Mucosa of descending colon (tissue), 3 donors: ENCODE results near the gene DLEC1. TPM values are rescaled to one million over a fixed set of nuclear protein-coding genes. Genes with fewer than 3 reads are reported as not detected.
"Not testable (repeated sequence)": the region's sequence is repeated elsewhere in the genome, so short reads cannot be mapped to it uniquely, and the experiment has no call there.

ENCODE experiments used
- ATAC-seq: fragments of 200-7000 bp; cut with Tn5 transposase; one replicate; pipeline ENCODE4 v1.9.1; 2020; ENCODE audit warnings: mild to moderate bottlenecking, moderate library complexity
- DNase-seq, 3 donors: peaks; one replicate each; pipeline ENCODE4 v3.0.0-alpha.2; 2020
- H3K36me3 ChIP-seq: fragments of 200-600 bp; one replicate; pipeline ENCODE4 v1.8.0; 2021; ENCODE audit warnings: low read depth, mild to moderate bottlenecking
- H3K4me1 ChIP-seq: fragments of 200-600 bp; one replicate; pipeline ENCODE4 v1.8.0; 2021; ENCODE audit warnings: low read depth, mild to moderate bottlenecking
- H3K4me3 ChIP-seq: fragments of 200-600 bp; one replicate; pipeline ENCODE4 v1.8.0; 2021; ENCODE audit warnings: mild to moderate bottlenecking
- H3K9me3 ChIP-seq: fragments of 200-600 bp; one replicate; pipeline ENCODE4 v1.8.0; 2021; ENCODE audit warnings: mild to moderate bottlenecking
- intact Hi-C, 2 donors: fragments of 100-400 bp; cut with DNase I in 1 of 2; cut with micrococcal nuclease in 1 of 2; formaldehyde crosslinking; loops; one replicate each; pipeline versions ENCODE4 v1.11.0 to v1.11.1; 2022; cut with DNase I, micrococcal nuclease
- total RNA-seq, 3 donors: library from RNA; stranded (reverse); fragmentation: NEBNext Ultra II Directional in 2 of 3; extraction: Animal tissue kit (Norgen Biotek cat#: 25700) in 2 of 3; gene quantifications; one replicate each; pipeline versions ENCODE4 v1.2.1 to v1.2.4, GENCODE V29; 2021 to 2023
- TF ChIP-seq, protein P1 (sequence below): fragments of 200-600 bp; IDR thresholded peaks from one replicate; pipeline ENCODE4 v1.8.0; 2022; ENCODE audit warnings: antibody characterized with exemption, mild to moderate bottlenecking
- donor health status: DM: no; HTN: no; CAD: no; lungs with moderate emphysema.
- donor health status: DM: no; HTN: no; CAD: no.
- donor health status: DM: no; HTN: yes; CAD: no.

DLEC1 gene
- total RNA-seq, 3 donors from 2014 or later: 0.73 to 1.7 (median 1.5) TPM

DNA sequence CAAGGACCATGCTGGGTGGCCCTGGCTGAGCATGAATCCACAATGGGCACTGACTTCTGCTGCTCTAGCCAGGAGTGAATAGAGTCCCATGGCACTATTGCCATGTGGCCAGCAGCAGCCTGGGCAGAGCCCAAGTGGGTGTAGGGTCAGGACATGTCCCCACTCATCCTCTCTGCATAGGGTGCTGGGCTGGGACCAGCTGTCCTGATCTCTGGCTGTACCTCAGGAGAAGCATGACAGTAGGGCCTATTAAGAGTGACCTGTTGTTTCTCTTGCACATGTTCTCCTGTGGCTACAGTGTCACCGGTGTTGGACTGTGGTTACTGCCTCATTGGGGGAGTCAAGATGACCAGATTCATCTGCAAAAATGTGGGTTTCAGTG, 46.9 kb downstream of the DLEC1 start:
- DNase-seq (no peak), ATAC-seq (peak; percentile 17)
- Histone ChIP-seq H3K4me3 (no peak overlapping the region), H3K4me1 (no peaks in the 10 kb centered on the region), H3K9me3 (peaks cover 2% of the 10 kb centered on the region), H3K36me3 (no peaks in the 10 kb centered on the region)
- intact Hi-C loops: no loop called here
- TF ChIP-seq, protein P1, sequence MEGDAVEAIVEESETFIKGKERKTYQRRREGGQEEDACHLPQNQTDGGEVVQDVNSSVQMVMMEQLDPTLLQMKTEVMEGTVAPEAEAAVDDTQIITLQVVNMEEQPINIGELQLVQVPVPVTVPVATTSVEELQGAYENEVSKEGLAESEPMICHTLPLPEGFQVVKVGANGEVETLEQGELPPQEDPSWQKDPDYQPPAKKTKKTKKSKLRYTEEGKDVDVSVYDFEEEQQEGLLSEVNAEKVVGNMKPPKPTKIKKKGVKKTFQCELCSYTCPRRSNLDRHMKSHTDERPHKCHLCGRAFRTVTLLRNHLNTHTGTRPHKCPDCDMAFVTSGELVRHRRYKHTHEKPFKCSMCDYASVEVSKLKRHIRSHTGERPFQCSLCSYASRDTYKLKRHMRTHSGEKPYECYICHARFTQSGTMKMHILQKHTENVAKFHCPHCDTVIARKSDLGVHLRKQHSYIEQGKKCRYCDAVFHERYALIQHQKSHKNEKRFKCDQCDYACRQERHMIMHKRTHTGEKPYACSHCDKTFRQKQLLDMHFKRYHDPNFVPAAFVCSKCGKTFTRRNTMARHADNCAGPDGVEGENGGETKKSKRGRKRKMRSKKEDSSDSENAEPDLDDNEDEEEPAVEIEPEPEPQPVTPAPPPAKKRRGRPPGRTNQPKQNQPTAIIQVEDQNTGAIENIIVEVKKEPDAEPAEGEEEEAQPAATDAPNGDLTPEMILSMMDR: no peak

DNA sequence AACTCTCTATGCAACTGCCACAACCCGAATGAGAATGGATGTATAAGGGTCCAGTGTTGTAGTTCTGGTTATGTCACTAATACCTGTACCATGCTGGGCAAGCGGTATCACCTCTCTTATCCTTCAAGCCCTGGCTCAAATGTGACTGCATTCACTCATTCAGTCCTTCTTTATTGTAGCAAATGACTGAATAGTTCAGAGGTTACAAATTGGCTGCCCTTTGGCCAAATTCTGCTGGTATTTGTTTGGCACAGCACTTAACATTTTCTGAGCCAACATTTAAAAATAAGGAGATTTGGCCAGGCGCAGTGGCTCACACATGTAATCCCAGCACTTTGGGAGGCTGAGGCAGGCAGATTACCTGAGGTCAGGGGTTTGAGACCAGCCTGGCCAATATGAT, 47.5 kb downstream of the DLEC1 start:
- ATAC-seq (no peak), DNase-seq (no peak)
- Histone ChIP-seq H3K4me3 (no peak overlapping the region), H3K36me3 (no peaks in the 10 kb centered on the region), H3K9me3 (peaks cover 2% of the 10 kb centered on the region), H3K4me1 (no peaks in the 10 kb centered on the region)
- TF ChIP-seq, protein P1: no peak
- intact Hi-C loops: no loop called here

DNA sequence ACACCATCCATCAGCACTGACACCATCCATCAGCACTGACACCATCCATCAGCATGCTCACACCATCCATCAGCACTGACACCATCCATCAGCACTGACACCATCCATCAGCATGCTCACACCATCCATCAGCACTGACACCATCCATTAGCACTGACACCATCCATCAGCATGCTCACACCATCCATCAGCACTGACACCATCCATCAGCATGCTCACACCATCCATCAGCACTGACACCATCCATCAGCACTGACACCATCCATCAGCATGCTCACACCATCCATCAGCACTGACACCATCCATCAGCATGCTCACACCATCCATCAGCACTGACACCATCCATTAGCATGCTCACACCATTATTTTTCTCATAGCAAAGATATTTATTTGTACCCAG, 48.3 kb downstream of the DLEC1 start:
- H3K9me3 ChIP-seq, H3K36me3 ChIP-seq, H3K4me3 ChIP-seq, H3K4me1 ChIP-seq, DNase-seq, intact Hi-C loops, ATAC-seq: not testable (repeated sequence)

DNA sequence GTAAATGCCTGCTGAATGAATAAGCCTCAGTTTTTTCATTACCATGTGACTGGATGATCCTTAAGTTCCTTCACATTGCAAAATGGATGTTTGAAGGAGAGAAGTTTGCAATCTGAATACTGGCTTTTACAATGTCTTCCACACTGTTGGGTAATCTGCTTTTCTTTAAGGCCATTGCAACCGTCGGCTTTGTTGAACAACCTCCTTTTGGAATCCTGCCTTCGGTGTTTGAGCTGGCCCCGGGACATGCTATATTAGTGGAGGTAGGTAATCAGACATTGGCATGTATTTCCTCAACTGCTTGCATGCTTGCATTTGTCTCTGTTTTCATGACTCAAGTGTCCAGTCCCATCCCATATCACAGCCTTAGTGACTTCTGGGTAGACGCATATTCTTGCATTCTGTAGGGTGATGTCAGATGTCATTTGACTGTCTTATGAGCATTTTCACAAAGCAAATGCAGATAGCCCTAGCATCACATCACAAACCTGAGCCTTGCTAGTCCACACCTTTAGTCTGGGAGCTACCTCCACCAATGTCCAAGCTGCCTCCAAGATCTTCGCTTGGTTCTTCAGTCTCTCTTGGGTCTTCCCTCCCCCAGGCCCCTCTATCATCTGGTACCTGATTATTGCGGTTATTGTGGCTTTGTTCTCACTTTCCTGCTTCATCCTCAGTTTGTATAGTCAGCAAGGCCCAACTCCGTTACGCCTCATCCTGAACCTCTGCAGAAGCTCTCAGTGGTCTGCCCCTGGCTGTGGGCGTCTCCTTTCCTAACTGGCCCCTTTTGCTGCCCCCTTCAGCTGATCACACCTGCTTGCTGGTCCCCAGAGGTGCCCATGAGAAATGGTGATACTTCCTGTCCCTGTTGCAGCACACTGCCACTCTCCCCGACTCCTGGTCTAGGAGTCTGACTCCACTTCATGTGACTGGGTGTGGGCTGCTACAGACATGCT, 49.4 kb downstream of the DLEC1 start:
- Histone ChIP-seq H3K4me3 (no peak overlapping the region), H3K9me3 (peaks cover 2% of the 10 kb centered on the region), H3K4me1 (no peaks in the 10 kb centered on the region), H3K36me3 (no peaks in the 10 kb centered on the region)
- TF ChIP-seq, protein P1: no peak
- no peak for ATAC-seq
- DNase-seq: no peak
- intact Hi-C loops: no loop called here

DNA sequence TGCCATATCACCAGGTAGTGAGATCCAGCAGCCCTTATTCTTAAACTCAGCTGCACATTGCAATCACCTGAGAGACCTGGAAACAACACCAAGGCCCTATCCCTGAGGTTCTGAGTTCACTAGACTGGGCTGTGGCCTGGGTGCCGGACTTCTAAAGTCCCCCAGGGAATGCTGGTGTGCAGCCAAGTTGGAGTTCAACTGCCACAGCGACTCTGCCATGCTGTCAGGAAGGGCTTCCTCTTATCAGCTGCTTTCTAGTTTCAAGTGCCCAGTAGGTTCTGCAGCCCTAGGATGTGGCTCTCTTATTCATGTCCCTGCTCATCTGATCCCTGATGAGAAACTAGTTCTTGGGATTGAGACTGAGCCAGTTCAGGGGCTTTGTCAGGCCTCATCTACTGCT, 50.2 kb downstream of the DLEC1 start:
- Histone ChIP-seq H3K9me3 (peaks cover under 1% of the 10 kb centered on the region), H3K36me3 (no peaks in the 10 kb centered on the region), H3K4me1 (no peaks in the 10 kb centered on the region), H3K4me3 (no peak overlapping the region)
- ATAC-seq (no peak), DNase-seq (no peak)
- intact Hi-C loops: no loop called here
- TF ChIP-seq, protein P1: no peak

DNA sequence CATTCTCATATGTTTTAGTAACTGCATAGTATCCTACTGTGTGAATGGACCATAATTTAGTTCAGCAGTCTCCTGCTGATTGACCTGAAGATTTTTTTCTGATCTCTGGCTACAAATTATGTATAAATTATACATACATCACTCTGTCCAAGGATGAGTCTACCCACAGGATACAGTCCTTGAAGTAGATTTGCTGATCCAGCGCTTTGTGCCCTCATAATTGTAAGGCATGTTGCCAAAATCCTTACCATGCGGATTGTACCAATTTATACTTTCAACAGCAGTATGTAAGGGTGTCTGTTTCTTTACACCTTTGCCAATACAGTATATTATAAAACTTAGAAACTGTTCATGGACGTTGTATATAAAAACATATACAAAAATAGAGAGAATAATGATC, 51.4 kb downstream of the DLEC1 start:
- intact Hi-C loops: no loop called here
- TF ChIP-seq, protein P1: no peak
- H3K4me1 ChIP-seq: no peaks in the 10 kb centered on the region
- H3K36me3 ChIP-seq: no peaks in the 10 kb centered on the region
- no peaks in the 10 kb centered on the region for H3K9me3 ChIP-seq
- no peak overlapping the region for H3K4me3 ChIP-seq
- no peak for DNase-seq
- ATAC-seq: no peak
